Ascending aorta (tissue), 2 donors: Measurements from ENCODE around the gene SLITRK2. TPM values are rescaled to one million over a fixed set of nuclear protein-coding genes. Genes with fewer than 3 reads are reported as not detected.

Experiments used
- DNase-seq, 2 donors: peaks; one replicate each; pipeline ENCODE4 v3.0.0-alpha.2; 2019; ENCODE audit warnings: low spot score in 2 of 2
- H3K27ac ChIP-seq, 2 donors: fragments of 200-600 bp; sonication (generic); one replicate each; pipeline ENCODE4 v1.5.1; 2016 to 2017; ENCODE audit warnings: mild to moderate bottlenecking in 1 of 2
- H3K27me3 ChIP-seq: fragments of 200-600 bp; sonication (generic); one replicate; pipeline ENCODE4 v1.5.1; 2017
- H3K36me3 ChIP-seq, 2 donors: fragments of 200-600 bp; sonication (generic); one replicate each; pipeline ENCODE4 v1.5.1; 2016
- H3K4me1 ChIP-seq, 2 donors: fragments of 200-600 bp; sonication (generic); one replicate each; pipeline ENCODE4 v1.5.1; 2016 to 2017; ENCODE audit warnings: mild to moderate bottlenecking in 1 of 2
- H3K4me3 ChIP-seq, 2 donors: fragments of 200-600 bp; sonication (generic); one replicate each; pipeline ENCODE4 v1.5.1; 2016 to 2017; ENCODE audit warnings: mild to moderate bottlenecking in 1 of 2
- H3K9me3 ChIP-seq, 2 donors: fragments of 200-600 bp; sonication (generic); one replicate each; pipeline ENCODE4 v1.5.1; 2016
- intact Hi-C: fragments of 100-400 bp; cut with DNase I; formaldehyde crosslinking; loops from one replicate; pipeline ENCODE4 v1.15.1; 2023
- total RNA-seq: library from RNA; depleted of rRNA; stranded (reverse); fragments of >200 nt; gene quantifications from one replicate; pipeline ENCODE4 v1.1.0, GENCODE V29; 2016
- TF ChIP-seq, protein P1 (sequence below), 3 experiments: fragments of 200-600 bp in 2 of 3; fragments of 450-650 bp in 1 of 3; sonication (generic) in 2 of 3; IDR thresholded peaks; one replicate each; pipeline ENCODE4 v1.5.1; 2016 to 2019; ENCODE audit warnings: antibody characterized with exemption in 3 of 3, mild to moderate bottlenecking in 1 of 3, moderate library complexity in 1 of 3

SLITRK2 gene
- total RNA-seq, 1 donor from 2014 or later = not detected

DNA sequence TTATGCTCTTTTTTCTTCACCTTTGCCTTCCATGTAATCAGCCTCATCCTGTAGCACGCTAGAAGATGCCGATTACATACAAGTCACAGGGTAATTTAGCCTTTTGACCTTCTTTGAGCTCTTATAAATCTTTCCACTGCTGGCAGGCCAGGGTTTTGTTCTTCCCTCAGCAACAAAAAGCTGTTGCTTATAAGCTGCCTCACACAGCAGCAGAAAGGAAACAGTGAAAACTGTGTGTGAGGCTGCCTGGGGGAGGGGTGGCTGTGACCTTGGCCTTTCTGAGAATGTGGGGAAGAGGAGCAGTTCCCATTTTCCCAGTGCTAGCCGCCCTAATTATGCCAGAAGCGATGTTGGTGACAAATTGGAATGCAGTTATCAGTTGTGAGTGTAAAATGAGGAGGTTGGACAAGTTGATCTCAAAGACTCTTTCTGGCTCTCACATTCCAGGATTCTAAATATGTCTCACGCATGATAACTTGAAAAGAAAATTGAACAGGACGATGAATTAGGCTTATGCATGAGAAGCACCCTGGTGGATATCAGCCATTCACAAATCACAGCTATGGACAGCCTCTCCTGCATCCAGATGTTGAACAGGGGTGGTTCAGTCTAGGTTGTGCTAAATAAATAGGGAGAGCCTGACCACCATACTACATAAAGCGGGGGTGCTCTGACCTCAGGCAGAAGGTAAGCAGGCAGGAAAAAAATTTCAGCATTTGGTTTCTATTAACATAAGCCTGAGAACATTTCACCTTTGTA is 25.7 kb downstream of the SLITRK2 start:
- no peak overlapping the region for H3K4me3 ChIP-seq
- TF ChIP-seq, protein P1, sequence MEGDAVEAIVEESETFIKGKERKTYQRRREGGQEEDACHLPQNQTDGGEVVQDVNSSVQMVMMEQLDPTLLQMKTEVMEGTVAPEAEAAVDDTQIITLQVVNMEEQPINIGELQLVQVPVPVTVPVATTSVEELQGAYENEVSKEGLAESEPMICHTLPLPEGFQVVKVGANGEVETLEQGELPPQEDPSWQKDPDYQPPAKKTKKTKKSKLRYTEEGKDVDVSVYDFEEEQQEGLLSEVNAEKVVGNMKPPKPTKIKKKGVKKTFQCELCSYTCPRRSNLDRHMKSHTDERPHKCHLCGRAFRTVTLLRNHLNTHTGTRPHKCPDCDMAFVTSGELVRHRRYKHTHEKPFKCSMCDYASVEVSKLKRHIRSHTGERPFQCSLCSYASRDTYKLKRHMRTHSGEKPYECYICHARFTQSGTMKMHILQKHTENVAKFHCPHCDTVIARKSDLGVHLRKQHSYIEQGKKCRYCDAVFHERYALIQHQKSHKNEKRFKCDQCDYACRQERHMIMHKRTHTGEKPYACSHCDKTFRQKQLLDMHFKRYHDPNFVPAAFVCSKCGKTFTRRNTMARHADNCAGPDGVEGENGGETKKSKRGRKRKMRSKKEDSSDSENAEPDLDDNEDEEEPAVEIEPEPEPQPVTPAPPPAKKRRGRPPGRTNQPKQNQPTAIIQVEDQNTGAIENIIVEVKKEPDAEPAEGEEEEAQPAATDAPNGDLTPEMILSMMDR (IDR thresholded peaks at IDR 0.05) = no peak
- H3K36me3 ChIP-seq = no peaks in the 10 kb centered on the region
- no peak overlapping the region for H3K27ac ChIP-seq
- H3K9me3 ChIP-seq = no peaks in the 10 kb centered on the region
- H3K27me3 ChIP-seq = no peaks in the 10 kb centered on the region
- intact Hi-C loops = no loop called here
- H3K4me1 ChIP-seq = no peaks in the 10 kb centered on the region
- no peak for DNase-seq

- no peak overlapping the region for H3K4me3 ChIP-seq
- intact Hi-C loops = no loop called here
- H3K9me3 ChIP-seq = no peaks in the 10 kb centered on the region
- no peak for DNase-seq
- TF ChIP-seq, protein P1 (IDR thresholded peaks at IDR 0.05) = no peak
- H3K27me3 ChIP-seq = no peaks in the 10 kb centered on the region
- no peak overlapping the region for H3K27ac ChIP-seq
- no peaks in the 10 kb centered on the region for H3K36me3 ChIP-seq
- no peaks in the 10 kb centered on the region for H3K4me1 ChIP-seq
These were observed 27.3 kb downstream of the SLITRK2 start for GRCh38 chrX:145844886-145845285.

DNA sequence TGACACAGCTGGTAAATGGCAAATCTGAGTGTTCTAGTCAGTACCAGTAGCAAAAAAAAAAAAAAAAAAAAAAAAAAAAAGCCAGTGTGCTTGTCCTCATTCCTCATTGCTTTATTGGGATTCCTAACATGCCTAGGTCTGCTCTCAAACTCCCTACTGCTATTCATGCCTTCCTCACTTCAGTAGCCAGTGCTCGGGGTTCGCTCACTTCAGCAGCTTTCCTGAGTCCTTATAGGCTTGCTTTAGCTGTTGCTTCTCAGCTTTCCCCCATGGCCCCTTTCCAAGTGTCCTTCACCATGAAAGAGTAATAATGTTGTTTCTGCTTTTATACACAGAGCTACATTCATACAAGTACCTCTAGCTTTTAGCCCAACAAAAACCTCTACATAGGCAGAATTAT is 30.8 kb downstream of the SLITRK2 start:
- TF ChIP-seq, protein P1 (IDR thresholded peaks at IDR 0.05) = no peak
- Histone ChIP-seq H3K27me3 (no peaks in the 10 kb centered on the region), H3K27ac (no peak overlapping the region), H3K9me3 (no peaks in the 10 kb centered on the region), H3K36me3 (no peaks in the 10 kb centered on the region), H3K4me3 (no peak overlapping the region), H3K4me1 (no peaks in the 10 kb centered on the region)
- intact Hi-C loops = no loop called here
- DNase-seq = no peak

DNA sequence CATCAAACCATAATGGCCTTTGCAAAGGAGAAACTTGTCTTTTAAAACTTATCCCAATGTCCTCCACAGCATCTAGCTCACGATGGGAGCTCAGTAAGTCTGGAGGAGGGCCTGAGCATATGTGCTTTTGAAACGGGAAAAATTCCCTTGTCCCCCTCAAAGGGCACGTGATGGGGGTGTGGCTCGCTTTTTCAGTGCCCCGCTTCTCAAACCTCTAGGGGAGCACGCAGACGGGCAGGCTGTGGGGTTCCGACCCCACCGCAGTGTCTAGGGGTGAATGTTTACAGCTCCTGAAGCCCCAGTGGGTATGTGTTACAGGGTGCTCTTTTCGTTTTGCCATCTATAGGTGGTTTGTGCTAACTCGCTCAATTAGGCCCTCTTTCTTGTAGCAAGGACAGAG is 31.2 kb downstream of the SLITRK2 start:
- H3K36me3 ChIP-seq = no peaks in the 10 kb centered on the region
- no peak for DNase-seq
- no peaks in the 10 kb centered on the region for H3K9me3 ChIP-seq
- no peak overlapping the region for H3K4me3 ChIP-seq
- intact Hi-C loops = no loop called here
- TF ChIP-seq, protein P1 (IDR thresholded peaks at IDR 0.05) = no peak
- H3K27me3 ChIP-seq = no peaks in the 10 kb centered on the region
- no peak overlapping the region for H3K27ac ChIP-seq
- no peaks in the 10 kb centered on the region for H3K4me1 ChIP-seq

DNA sequence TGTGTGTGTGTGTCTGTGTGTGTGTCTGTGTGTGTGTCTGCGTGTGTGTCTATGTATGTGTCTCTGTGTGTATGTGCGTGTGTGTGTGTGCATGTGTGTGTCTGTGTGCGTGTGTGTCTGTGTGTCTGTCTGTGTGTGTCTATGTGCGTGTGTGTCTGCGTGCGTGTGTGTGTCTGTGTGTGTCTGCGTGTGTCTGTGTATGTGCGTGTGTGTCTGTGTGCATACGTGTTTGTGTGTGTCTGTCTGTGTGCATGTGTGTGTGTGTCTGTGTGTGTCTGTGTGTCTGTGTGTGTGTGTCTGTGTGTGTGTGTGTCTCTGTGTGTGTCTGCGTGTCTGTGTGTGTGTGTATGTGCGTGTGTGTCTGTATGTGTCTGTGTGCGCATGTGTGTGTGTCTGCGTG is 35.6 kb downstream of the SLITRK2 start:
- no peak for DNase-seq
- Histone ChIP-seq H3K4me1 (no peaks in the 10 kb centered on the region), H3K9me3 (no peaks in the 10 kb centered on the region), H3K27ac (no peak overlapping the region), H3K36me3 (no peaks in the 10 kb centered on the region), H3K27me3 (no peaks in the 10 kb centered on the region), H3K4me3 (no peak overlapping the region)
- intact Hi-C loops = no loop called here
- TF ChIP-seq, protein P1 (IDR thresholded peaks at IDR 0.05) = no peak
